Endodermal cell (in vitro differentiated cells): ENCODE measurements around the gene RIT2. TPM values are rescaled to one million over a fixed set of nuclear protein-coding genes. Genes with fewer than 3 reads are reported as not detected.

Experiments used
- DNase-seq: peaks from one replicate; pipeline ENCODE4 v3.0.0-alpha.2; 2017
- H3K27ac ChIP-seq: 2 replicates; pipeline ENCODE4 v1.5.1; 2013; ENCODE audit warnings: mild to moderate bottlenecking, low read depth, low read length, moderate library complexity
- H3K27me3 ChIP-seq: 2 replicates; pipeline ENCODE4 v1.6.1; 2013; ENCODE audit warnings: mild to moderate bottlenecking, low read length, moderate library complexity; ENCODE audit not compliant: insufficient read depth, control insufficient read depth, poor library complexity, severe bottlenecking
- H3K36me3 ChIP-seq: 2 replicates; pipeline ENCODE4 v1.7.0; 2013; ENCODE audit warnings: mild to moderate bottlenecking, low read length, moderate library complexity; ENCODE audit not compliant: control insufficient read depth, insufficient read depth
- H3K4me1 ChIP-seq: one replicate; pipeline ENCODE4 v1.7.0; 2013; ENCODE audit warnings: low read length; ENCODE audit not compliant: control insufficient read depth, insufficient read depth
- H3K4me3 ChIP-seq: 2 replicates; pipeline ENCODE4 v1.5.1; 2013; ENCODE audit warnings: mild to moderate bottlenecking, low read length, moderate library complexity
- H3K9ac ChIP-seq: 2 replicates; pipeline ENCODE4 v1.6.1; 2013; ENCODE audit warnings: mild to moderate bottlenecking, low read length, moderate library complexity; ENCODE audit not compliant: poor library complexity, severe bottlenecking; ENCODE audit errors: extremely low read depth
- H3K9me3 ChIP-seq: 2 replicates; pipeline ENCODE4 v1.6.1; 2013; ENCODE audit warnings: mild to moderate bottlenecking, low read length, moderate library complexity; ENCODE audit not compliant: control insufficient read depth
- H3K27ac Mint-ChIP-seq: 2 replicates; pipeline ENCODE4 v1.8.0; 2020; ENCODE audit warnings: mixed read lengths
- H3K27me3 Mint-ChIP-seq: 2 replicates; pipeline ENCODE4 v1.8.0; 2021; ENCODE audit warnings: mild to moderate bottlenecking, mixed read lengths; ENCODE audit not compliant: insufficient read depth
- H3K36me3 Mint-ChIP-seq: 2 replicates; pipeline ENCODE4 v1.8.0; 2020; ENCODE audit warnings: low read depth, mixed read lengths
- H3K4me1 Mint-ChIP-seq: 2 replicates; pipeline ENCODE4 v1.8.0; 2020; ENCODE audit warnings: mixed read lengths
- H3K4me3 Mint-ChIP-seq: 2 replicates; pipeline ENCODE4 v1.8.0; 2020; ENCODE audit warnings: mild to moderate bottlenecking, moderate library complexity, mixed read lengths
- H3K9me3 Mint-ChIP-seq: 2 replicates; pipeline ENCODE4 v1.8.0; 2020; ENCODE audit warnings: mild to moderate bottlenecking, mixed read lengths
- CTCF ChIP-seq: fragments of 200-600 bp; sonication (generic); conservative IDR thresholded peaks from 2 replicates; pipeline ENCODE4 v1.5.0; 2021; ENCODE audit warnings: antibody characterized with exemption, mild to moderate bottlenecking
- WGBS, 2 experiments: methylation state at CpG; one replicate each; pipeline versions ENCODE4 v1.1.5 to v1.1.7; 2013; ENCODE audit warnings: missing lambda C conversion rate in 2 of 2, mixed read lengths in 1 of 2; ENCODE audit not compliant: insufficient coverage in 1 of 2, insufficient read length in 1 of 2; 5-methylcytosine and 5-hydroxymethylcytosine counted together
- total RNA-seq, 2 donors: library from RNA; stranded (reverse); fragmentation: NEBNext Ultra II Directional in 1 of 2; extraction: Animal tissue kit (Norgen Biotek cat#: 25700) in 1 of 2; gene quantifications; 2 replicates in 1 of 2; 3 replicates in 1 of 2; pipeline ENCODE4 v1.2.1, GENCODE V29; 2021

Gene RIT2
- total RNA-seq, 2 donors from 2014 or later = 0.81 TPM; not detected in 1

GRCh38 chr18:43061318-43061717, 54.2 kb downstream of the RIT2 start:
- Histone ChIP-seq H3K4me3 (no peak overlapping the region), H3K27ac (no peak overlapping the region), H3K4me1 (no peaks in the 10 kb centered on the region), H3K9ac (no peak overlapping the region), H3K9me3 (peaks cover 6% of the 10 kb centered on the region), H3K27me3 (no peaks in the 10 kb centered on the region), H3K36me3 (no peaks in the 10 kb centered on the region)
- H3K9me3 Mint-ChIP-seq = no peaks in the 10 kb centered on the region
- H3K27ac Mint-ChIP-seq = no peak overlapping the region
- WGBS, 2 experiments = 94 to 100% methylated on average over 3 to 4 of the region's 4 CpGs
- H3K4me1 Mint-ChIP-seq = no peaks in the 10 kb centered on the region
- no peak for DNase-seq
- H3K27me3 Mint-ChIP-seq = no peaks in the 10 kb centered on the region
- H3K4me3 Mint-ChIP-seq = no peak overlapping the region
- no peak for TF ChIP-seq CTCF
- H3K36me3 Mint-ChIP-seq = no peaks in the 10 kb centered on the region

- H3K9me3 ChIP-seq = peaks cover 6% of the 10 kb centered on the region
- no peaks in the 10 kb centered on the region for H3K27me3 ChIP-seq
- H3K9ac ChIP-seq = no peak overlapping the region
- H3K4me1 ChIP-seq = no peaks in the 10 kb centered on the region
- H3K27ac ChIP-seq = no peak overlapping the region
- Mint-ChIP-seq H3K36me3 (no peaks in the 10 kb centered on the region), H3K4me1 (no peaks in the 10 kb centered on the region), H3K4me3 (no peak overlapping the region), H3K27ac (no peak overlapping the region), H3K9me3 (no peaks in the 10 kb centered on the region), H3K27me3 (no peaks in the 10 kb centered on the region)
- no peak for TF ChIP-seq CTCF
- no peak overlapping the region for H3K4me3 ChIP-seq
- no peak for DNase-seq
- 80% methylated on average over 1 of the region's 1 CpG; no CpG with 5 or more reads in 1 of the 2 experiments for WGBS, 2 experiments
- H3K36me3 ChIP-seq = no peaks in the 10 kb centered on the region
Observed at GRCh38 chr18:43060020-43060419, 55.5 kb downstream of the RIT2 start.

- DNase-seq = no peak
- no peaks in the 10 kb centered on the region for H3K9me3 ChIP-seq
- no peak overlapping the region for H3K9ac ChIP-seq
- Mint-ChIP-seq H3K4me3 (no peak overlapping the region), H3K4me1 (peaks cover 9% of the 10 kb centered on the region), H3K36me3 (no peaks in the 10 kb centered on the region), H3K27me3 (no peaks in the 10 kb centered on the region), H3K9me3 (no peaks in the 10 kb centered on the region), H3K27ac (no peak overlapping the region)
- TF ChIP-seq CTCF = no peak
- H3K4me3 ChIP-seq = no peak overlapping the region
- H3K4me1 ChIP-seq = no peaks in the 10 kb centered on the region
- H3K36me3 ChIP-seq = no peaks in the 10 kb centered on the region
- no peaks in the 10 kb centered on the region for H3K27me3 ChIP-seq
- H3K27ac ChIP-seq = no peak overlapping the region
- WGBS, 2 experiments = 91 to 93% methylated on average over 3 to 7 of the region's 7 CpGs
Observed at GRCh38 chr18:43054815-43055519, 60.5 kb downstream of the RIT2 start.
